Measurements from ENCODE around the gene MZF1. TPM values are rescaled to one million over a fixed set of nuclear protein-coding genes. Genes with fewer than 3 reads are reported as not detected.

MZF1 gene
- total and polyA plus RNA-seq, 2 donors (not counting 1 experiment from before 2014, with no cell fraction given): 4.1 to 14.9 TPM

- no peak overlapping the region for H3K4me3 ChIP-seq (replicated peaks in 1 of 4; ENCODE audit: control extremely low read depth in 1 of 4, insufficient read depth in 1 of 4, low read depth in 3 of 4, low read length in 4 of 4)
- no peaks in the 10 kb centered on the region for H3K36me3 ChIP-seq (ENCODE audit: control insufficient read depth, insufficient read depth, low read length)
- H4K20me1 ChIP-seq (ENCODE audit: control insufficient read depth, extremely low read depth, insufficient read depth, low read length): no peaks in the 10 kb centered on the region
- no peak for TF ChIP-seq EZH2 (IDR thresholded peaks at IDR 0.05; ENCODE audit: low read length, missing control alignments)
- TF ChIP-seq, protein P1, sequence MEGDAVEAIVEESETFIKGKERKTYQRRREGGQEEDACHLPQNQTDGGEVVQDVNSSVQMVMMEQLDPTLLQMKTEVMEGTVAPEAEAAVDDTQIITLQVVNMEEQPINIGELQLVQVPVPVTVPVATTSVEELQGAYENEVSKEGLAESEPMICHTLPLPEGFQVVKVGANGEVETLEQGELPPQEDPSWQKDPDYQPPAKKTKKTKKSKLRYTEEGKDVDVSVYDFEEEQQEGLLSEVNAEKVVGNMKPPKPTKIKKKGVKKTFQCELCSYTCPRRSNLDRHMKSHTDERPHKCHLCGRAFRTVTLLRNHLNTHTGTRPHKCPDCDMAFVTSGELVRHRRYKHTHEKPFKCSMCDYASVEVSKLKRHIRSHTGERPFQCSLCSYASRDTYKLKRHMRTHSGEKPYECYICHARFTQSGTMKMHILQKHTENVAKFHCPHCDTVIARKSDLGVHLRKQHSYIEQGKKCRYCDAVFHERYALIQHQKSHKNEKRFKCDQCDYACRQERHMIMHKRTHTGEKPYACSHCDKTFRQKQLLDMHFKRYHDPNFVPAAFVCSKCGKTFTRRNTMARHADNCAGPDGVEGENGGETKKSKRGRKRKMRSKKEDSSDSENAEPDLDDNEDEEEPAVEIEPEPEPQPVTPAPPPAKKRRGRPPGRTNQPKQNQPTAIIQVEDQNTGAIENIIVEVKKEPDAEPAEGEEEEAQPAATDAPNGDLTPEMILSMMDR (conservative IDR thresholded peaks at IDR 0.05 in 1 of 2, IDR thresholded peaks at IDR 0.05 in 1 of 2; ENCODE audit: low read depth in 1 of 2, low read length in 2 of 2): no peak
- H3K4me2 ChIP-seq (ENCODE audit: extremely low read depth, insufficient read depth, low read length): no peak overlapping the region
- H3K4me1 ChIP-seq (ENCODE audit: control insufficient read depth, extremely low read depth, insufficient read depth, low read length): no peaks in the 10 kb centered on the region
- no peak overlapping the region for H3K27ac ChIP-seq (ENCODE audit: insufficient read depth, low read length)
- no peak for DNase-seq (ENCODE audit: low read depth in 2 of 2)
- H3K9me3 ChIP-seq (ENCODE audit: control insufficient read depth, insufficient read depth, low read depth, low read length): no peaks in the 10 kb centered on the region
- no peak overlapping the region for H3K9ac ChIP-seq (ENCODE audit: insufficient read depth, low read length)
- H3K79me2 ChIP-seq (ENCODE audit: control insufficient read depth, insufficient read depth, low read length): no peaks in the 10 kb centered on the region
- H2AFZ ChIP-seq (ENCODE audit: low read length): no peak overlapping the region
- peaks cover 23% of the 10 kb centered on the region for H3K27me3 ChIP-seq (ENCODE audit: control insufficient read depth, insufficient read depth, low read length)
Measured at GRCh38 chr19:58531034-58531840, 41.9 kb downstream of the MZF1 start.

DNA sequence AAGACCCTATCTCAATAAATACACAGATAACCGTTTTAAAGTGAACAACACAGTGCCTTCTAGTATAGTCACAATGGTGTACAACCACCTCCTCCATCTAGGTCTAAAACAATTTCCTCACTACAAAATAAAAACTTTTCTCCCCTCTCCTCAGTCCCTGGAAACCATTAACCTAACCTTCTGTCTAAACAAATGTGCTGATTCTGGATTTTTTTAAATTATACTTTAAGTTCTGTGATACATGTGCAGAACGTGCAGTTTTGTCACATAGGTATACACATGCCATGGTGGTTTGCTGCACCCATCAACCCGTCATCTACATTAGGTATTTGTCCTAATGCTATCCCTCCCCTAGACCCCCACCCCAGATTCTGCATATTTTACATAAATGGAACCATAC, 43.7 kb downstream of the MZF1 start:
- H2AFZ ChIP-seq (ENCODE audit: low read length): no peak overlapping the region
- no peak for DNase-seq (ENCODE audit: low read depth in 2 of 2)
- H3K27ac ChIP-seq (ENCODE audit: insufficient read depth, low read length): no peak overlapping the region
- H3K4me2 ChIP-seq (ENCODE audit: extremely low read depth, insufficient read depth, low read length): no peak overlapping the region
- H3K36me3 ChIP-seq (ENCODE audit: control insufficient read depth, insufficient read depth, low read length): no peaks in the 10 kb centered on the region
- no peak overlapping the region for H3K4me3 ChIP-seq (replicated peaks in 1 of 4; ENCODE audit: control extremely low read depth in 1 of 4, insufficient read depth in 1 of 4, low read depth in 3 of 4, low read length in 4 of 4)
- TF ChIP-seq, protein P1 (conservative IDR thresholded peaks at IDR 0.05 in 1 of 2, IDR thresholded peaks at IDR 0.05 in 1 of 2; ENCODE audit: low read depth in 1 of 2, low read length in 2 of 2): no peak
- no peak for TF ChIP-seq EZH2 (IDR thresholded peaks at IDR 0.05; ENCODE audit: low read length, missing control alignments)
- no peaks in the 10 kb centered on the region for H3K79me2 ChIP-seq (ENCODE audit: control insufficient read depth, insufficient read depth, low read length)
- no peaks in the 10 kb centered on the region for H3K9me3 ChIP-seq (ENCODE audit: control insufficient read depth, insufficient read depth, low read depth, low read length)
- H3K4me1 ChIP-seq (ENCODE audit: control insufficient read depth, extremely low read depth, insufficient read depth, low read length): no peaks in the 10 kb centered on the region
- H4K20me1 ChIP-seq (ENCODE audit: control insufficient read depth, extremely low read depth, insufficient read depth, low read length): no peaks in the 10 kb centered on the region
- H3K9ac ChIP-seq (ENCODE audit: insufficient read depth, low read length): no peak overlapping the region
- peaks cover 23% of the 10 kb centered on the region for H3K27me3 ChIP-seq (ENCODE audit: control insufficient read depth, insufficient read depth, low read length)

DNA sequence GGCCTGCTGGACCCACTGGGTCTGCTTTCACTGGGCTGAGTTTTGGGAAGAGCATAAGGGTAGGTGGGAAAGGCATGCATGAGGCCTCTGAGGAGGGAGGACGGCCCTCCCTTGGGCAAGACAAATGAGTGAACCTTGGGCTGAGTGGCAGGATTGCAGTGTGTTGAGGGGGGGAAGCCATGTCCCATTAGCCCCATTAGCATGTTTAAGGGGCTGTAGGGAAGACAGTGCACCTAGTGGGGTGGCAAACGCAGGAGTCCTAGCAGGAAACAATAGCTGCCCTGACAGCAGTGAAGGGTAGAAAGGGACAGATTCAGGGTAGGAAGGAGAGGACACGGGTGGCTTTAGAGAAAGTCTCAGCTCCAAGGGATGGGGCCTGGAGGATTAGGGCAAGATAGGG, 50.4 kb downstream of the MZF1 start:
- TF ChIP-seq, protein P1 (conservative IDR thresholded peaks at IDR 0.05 in 1 of 2, IDR thresholded peaks at IDR 0.05 in 1 of 2; ENCODE audit: low read depth in 1 of 2, low read length in 2 of 2): no peak
- no peak for TF ChIP-seq EZH2 (IDR thresholded peaks at IDR 0.05; ENCODE audit: low read length, missing control alignments)
- Histone ChIP-seq H2AFZ (ENCODE audit: low read length) (no peak overlapping the region), H3K4me1 (ENCODE audit: control insufficient read depth, extremely low read depth, insufficient read depth, low read length) (peaks cover 9% of the 10 kb centered on the region), H3K9me3 (ENCODE audit: control insufficient read depth, insufficient read depth, low read depth, low read length) (no peaks in the 10 kb centered on the region), H3K9ac (ENCODE audit: insufficient read depth, low read length) (no peak overlapping the region), H3K27ac (ENCODE audit: insufficient read depth, low read length) (no peak overlapping the region), H3K79me2 (ENCODE audit: control insufficient read depth, insufficient read depth, low read length) (peaks cover 14% of the 10 kb centered on the region), H3K36me3 (ENCODE audit: control insufficient read depth, insufficient read depth, low read length) (no peaks in the 10 kb centered on the region), H3K4me3 (replicated peaks in 1 of 4; ENCODE audit: control extremely low read depth in 1 of 4, insufficient read depth in 1 of 4, low read depth in 3 of 4, low read length in 4 of 4) (no peak overlapping the region), H3K27me3 (ENCODE audit: control insufficient read depth, insufficient read depth, low read length) (no peaks in the 10 kb centered on the region), H4K20me1 (ENCODE audit: control insufficient read depth, extremely low read depth, insufficient read depth, low read length) (no peaks in the 10 kb centered on the region), H3K4me2 (ENCODE audit: extremely low read depth, insufficient read depth, low read length) (no peak overlapping the region)
- no peak for DNase-seq (ENCODE audit: low read depth in 2 of 2)

Data from fibroblast of lung (primary cell).